ENCODE measurements around the gene ASB2.

DNA sequence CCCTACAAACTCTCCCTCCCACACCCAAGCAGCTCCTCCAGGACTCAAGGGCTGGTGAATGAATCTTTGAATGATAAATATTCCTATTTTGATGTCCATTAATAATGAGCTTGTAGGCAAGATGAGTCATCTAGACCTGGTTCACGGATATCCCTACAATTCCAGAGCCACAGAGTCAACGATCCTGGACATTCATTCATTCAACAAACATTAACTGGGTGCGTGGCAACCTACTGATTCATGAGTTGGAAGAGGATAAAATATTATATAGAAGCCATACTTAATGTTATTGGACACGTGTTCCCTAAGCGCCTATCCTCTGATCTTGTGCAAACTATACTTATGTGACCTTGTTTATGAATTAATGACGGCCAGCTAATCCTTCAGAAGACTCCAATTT, 49.4 kb upstream of the ASB2 start:
- no peak for TF ChIP-seq POLR2A (IDR thresholded peaks at IDR 0.05)
- TF ChIP-seq, protein P1, sequence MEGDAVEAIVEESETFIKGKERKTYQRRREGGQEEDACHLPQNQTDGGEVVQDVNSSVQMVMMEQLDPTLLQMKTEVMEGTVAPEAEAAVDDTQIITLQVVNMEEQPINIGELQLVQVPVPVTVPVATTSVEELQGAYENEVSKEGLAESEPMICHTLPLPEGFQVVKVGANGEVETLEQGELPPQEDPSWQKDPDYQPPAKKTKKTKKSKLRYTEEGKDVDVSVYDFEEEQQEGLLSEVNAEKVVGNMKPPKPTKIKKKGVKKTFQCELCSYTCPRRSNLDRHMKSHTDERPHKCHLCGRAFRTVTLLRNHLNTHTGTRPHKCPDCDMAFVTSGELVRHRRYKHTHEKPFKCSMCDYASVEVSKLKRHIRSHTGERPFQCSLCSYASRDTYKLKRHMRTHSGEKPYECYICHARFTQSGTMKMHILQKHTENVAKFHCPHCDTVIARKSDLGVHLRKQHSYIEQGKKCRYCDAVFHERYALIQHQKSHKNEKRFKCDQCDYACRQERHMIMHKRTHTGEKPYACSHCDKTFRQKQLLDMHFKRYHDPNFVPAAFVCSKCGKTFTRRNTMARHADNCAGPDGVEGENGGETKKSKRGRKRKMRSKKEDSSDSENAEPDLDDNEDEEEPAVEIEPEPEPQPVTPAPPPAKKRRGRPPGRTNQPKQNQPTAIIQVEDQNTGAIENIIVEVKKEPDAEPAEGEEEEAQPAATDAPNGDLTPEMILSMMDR (IDR thresholded peaks at IDR 0.05): no peak
